HG03432 (cell line): ENCODE measurements around the gene DLGAP1.
A peak's percentile ranks its signal among the peaks of the same experiment; 100 is the strongest.
"Not testable (repeated sequence)": the region's sequence is repeated elsewhere in the genome, so short reads cannot be mapped to it uniquely, and the experiment has no call there.

Source experiments
- ATAC-seq: cut with Tn5 transposase; IDR thresholded peaks from one replicate; pipeline ENCODE4 v1.9.1; 2021; ENCODE audit warnings: mild to moderate bottlenecking, moderate library complexity; ENCODE audit not compliant: unreplicated experiment

Gene DLGAP1

GRCh38 chr18:3599861-3600260, 855.2 kb downstream of the DLGAP1 start:
- no peak for ATAC-seq

GRCh38 chr18:3599195-3599594, 855.9 kb downstream of the DLGAP1 start:
- ATAC-seq: no peak

GRCh38 chr18:3598581-3598980, 856.5 kb downstream of the DLGAP1 start:
- no peak for ATAC-seq

- ATAC-seq: no peak
Measured at GRCh38 chr18:3597409-3598357, 857.4 kb downstream of the DLGAP1 start.

- ATAC-seq: peak; percentile 33
Measured at GRCh38 chr18:3596637-3597384, 858.3 kb downstream of the DLGAP1 start.

GRCh38 chr18:3596324-3596636, 858.8 kb downstream of the DLGAP1 start:
- ATAC-seq: no peak

GRCh38 chr18:3595369-3596273, 859.5 kb downstream of the DLGAP1 start:
- ATAC-seq: peak; percentile 64

- ATAC-seq: no peak
Measured at GRCh38 chr18:3594760-3595368, 860.2 kb downstream of the DLGAP1 start.

- peak; percentile 65 for ATAC-seq
Measured at GRCh38 chr18:3593904-3594759, 861.0 kb downstream of the DLGAP1 start.

- peak; percentile 1 for ATAC-seq
Measured at GRCh38 chr18:3593381-3593903, 861.7 kb downstream of the DLGAP1 start.

- no peak for ATAC-seq
Measured at GRCh38 chr18:3592864-3593263, 862.2 kb downstream of the DLGAP1 start.

- no peak for ATAC-seq
Measured at GRCh38 chr18:3590096-3590630, 864.9 kb downstream of the DLGAP1 start.

- peak; percentile 23 for ATAC-seq
Measured at GRCh38 chr18:3585656-3586509, 869.2 kb downstream of the DLGAP1 start.

GRCh38 chr18:3584897-3585460, 870.1 kb downstream of the DLGAP1 start:
- no peak for ATAC-seq

- no peak for ATAC-seq
Measured at GRCh38 chr18:3584266-3584861, 870.7 kb downstream of the DLGAP1 start.

- ATAC-seq: no peak
Measured at GRCh38 chr18:3583873-3584247, 871.2 kb downstream of the DLGAP1 start.

- ATAC-seq: not testable (repeated sequence)
Measured at GRCh38 chr18:3583106-3583872, 871.8 kb downstream of the DLGAP1 start.
